Muscle of back (tissue), 11 donors: ENCODE results near the gene PLP2. TPM values are rescaled to one million over a fixed set of nuclear protein-coding genes. Genes with fewer than 3 reads are reported as not detected.
"Not testable (repeated sequence)": the region's sequence is repeated elsewhere in the genome, so short reads cannot be mapped to it uniquely, and the experiment has no call there.

ENCODE experiments used
- DNase-seq, 3 donors: peaks; one replicate each; pipeline versions ENCODE4 v3.0.0 to v3.0.0-alpha.2; 2013
- polyA plus RNA-seq, 10 donors: library from polyadenylated mRNA; unstranded; fragments of 120-200 nt; gene quantifications; one replicate each; pipeline ENCODE4 v1.2.1, GENCODE V29; 2013; ENCODE audit not compliant: insufficient read length in 10 of 10

The PLP2 gene
- polyA plus RNA-seq, 10 donors = 75.3 to 165 (median 144) TPM

GRCh38 chrX:49161632-49162031 is 10.1 kb upstream of the PLP2 start:
- no peak for DNase-seq

GRCh38 chrX:49162620-49163019 is 9.1 kb upstream of the PLP2 start, which contains the start of gene MAGIX:
Gene MAGIX, plus strand, starts transcription at chrX:49162758. Its CDS starts 132 bp downstream, at chrX:49162890.
- no peak for DNase-seq

DNA sequence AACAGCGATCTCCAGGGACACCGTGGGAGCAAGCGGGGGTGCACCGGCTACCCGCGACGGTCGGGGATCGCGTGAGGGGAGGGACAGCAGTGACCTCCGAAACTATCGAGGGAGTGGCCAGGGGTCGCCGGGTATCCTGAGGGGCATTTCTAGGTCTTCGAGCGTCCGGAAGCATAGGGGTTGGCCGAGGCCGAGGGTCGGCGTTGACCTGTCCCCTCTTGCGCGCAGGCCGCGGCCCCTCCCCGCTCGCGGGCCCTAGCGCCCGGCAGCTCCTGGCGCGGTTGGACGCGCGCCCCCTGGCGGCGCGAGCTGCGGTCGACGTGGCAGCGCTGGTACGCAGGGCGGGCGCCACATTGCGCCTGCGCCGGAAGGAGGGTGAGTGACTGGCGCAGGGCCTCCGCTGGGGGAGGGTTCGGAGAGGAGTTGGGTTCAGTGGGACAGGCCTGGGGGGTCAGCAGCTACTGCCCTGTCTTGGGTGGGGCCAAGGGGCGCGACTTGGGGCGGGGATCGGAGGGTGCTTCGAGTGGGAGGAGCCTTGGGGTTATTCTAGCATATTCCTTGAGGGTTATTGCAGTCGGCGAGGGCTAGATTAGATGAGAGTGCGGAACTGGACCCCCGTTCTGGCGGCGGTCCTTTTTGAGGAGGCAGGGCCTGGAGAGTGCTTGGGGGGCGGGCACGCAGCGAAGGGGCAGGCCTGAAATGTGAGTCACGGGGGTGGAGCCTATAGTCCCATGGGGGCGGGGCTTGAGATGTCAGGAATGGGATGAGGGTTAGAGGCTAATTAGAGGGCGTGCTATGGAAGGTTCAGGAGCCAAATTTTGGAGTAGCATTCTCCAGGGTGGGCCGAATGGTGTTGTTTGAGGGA is 7.9 kb upstream of the PLP2 start:
- DNase-seq = peak; percentile 74 to 93 (median 92)

DNA sequence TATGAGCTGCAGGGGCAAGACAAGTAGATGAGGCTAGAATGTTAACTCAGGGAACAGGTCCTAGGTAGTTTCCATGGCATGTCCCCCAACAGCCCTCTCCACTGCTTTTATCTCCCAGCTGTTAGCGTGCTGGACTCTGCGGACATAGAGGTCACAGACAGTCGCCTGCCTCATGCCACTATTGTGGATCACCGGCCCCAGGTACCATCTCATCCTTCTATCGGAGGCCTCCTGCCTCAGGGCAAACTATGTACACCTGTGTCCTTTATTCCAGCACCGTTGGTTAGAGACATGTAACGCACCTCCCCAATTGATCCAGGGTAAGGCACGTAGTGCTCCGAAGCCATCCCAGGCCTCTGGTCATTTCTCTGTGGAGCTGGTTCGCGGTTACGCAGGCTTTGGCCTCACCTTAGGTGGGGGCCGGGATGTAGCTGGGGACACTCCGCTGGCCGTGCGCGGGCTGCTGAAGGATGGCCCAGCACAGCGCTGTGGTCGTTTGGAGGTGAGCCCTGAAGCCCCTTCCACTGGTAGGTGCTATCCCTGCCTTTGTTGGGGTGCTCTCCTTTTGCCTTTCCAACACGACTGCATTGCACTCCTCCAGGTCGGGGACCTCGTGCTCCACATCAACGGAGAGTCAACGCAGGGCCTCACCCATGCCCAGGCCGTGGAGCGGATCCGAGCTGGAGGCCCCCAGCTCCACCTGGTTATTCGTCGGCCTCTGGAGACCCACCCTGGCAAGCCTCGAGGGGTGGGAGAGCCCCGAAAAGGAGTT is 6.9 kb upstream of the PLP2 start:
- no peak for DNase-seq

DNA sequence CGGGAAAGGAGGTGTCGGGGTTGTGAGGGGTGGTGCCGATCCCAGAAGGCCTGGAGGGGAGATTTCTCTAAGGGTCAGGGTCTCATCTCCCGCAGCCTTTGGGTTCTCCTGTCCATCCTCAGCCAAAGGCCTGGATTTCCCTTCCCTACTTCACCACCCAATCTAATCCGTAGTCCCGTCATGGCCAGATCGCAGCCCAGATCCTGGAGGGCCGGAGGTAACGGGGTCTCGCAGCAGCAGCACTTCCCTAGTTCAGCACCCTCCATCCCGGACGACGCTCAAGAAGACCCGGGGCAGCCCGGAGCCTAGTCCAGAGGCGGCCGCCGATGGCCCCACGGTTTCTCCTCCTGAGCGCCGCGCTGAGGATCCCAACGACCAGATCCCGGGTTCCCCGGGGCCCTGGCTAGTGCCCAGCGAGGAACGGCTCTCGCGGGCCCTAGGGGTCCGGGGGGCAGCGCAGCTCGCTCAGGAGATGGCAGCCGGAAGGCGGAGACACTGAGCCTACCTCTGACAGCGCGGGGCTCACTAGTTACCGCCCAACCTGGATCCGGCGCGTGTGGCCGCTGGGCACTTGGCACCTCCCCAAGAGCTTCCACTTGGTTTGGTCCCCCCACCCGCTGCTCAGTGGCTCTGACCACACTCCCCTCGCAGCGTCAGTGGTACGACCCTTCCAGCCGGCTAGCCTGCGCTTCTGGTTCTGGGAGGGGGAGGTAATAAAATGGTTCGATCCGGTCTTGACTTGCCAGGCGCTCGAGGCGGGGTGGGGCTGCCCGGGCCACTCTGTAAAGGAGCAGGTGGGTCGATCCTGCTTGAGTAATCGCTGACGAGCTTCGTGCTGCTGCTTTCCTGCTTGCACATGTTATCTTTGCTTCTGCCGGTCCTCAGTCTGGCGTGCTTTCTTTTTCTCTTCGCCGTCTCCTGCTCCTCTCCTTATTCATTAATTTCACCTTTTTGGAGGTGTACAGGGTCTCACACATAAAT is 5.5 kb upstream of the PLP2 start:
- peak; percentile 64 to 79 (median 70) for DNase-seq

GRCh38 chrX:49166914-49167739 is 4.6 kb upstream of the PLP2 start:
- DNase-seq = peak; percentile 51 to 71 (median 61)

- DNase-seq = no peak
These were observed 4.0 kb upstream of the PLP2 start for GRCh38 chrX:49167740-49168108.

- DNase-seq = peak in 1 of 3 donors; percentile 62
These were observed 632 bp downstream of the PLP2 start for GRCh38 chrX:49172280-49172780.

DNA sequence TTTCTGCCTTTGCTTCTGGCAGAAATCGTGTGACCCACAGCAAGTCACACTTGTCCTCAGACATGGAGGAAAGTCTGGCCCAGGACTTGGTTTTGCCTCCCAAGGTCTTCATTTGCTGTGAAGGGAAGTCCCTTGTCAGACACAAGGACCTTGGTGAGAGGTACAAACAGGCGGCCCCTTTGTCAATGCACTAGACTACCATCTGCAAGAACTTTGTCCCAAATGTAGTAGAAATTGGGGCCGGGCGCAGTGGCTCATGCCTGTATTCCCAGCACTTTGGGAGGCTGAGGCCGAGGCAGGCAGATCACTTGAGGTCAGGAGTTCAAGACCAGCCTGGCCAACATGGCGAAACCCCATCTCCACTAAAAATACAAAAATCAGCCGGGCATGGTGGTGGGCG is 1.8 kb downstream of the PLP2 start:
- DNase-seq = not testable (repeated sequence)

GRCh38 chrX:49174723-49175122 is 3.0 kb downstream of the PLP2 start:
- DNase-seq = no peak

- DNase-seq = no peak
These were observed 4.0 kb downstream of the PLP2 start for GRCh38 chrX:49175435-49176274.

DNA sequence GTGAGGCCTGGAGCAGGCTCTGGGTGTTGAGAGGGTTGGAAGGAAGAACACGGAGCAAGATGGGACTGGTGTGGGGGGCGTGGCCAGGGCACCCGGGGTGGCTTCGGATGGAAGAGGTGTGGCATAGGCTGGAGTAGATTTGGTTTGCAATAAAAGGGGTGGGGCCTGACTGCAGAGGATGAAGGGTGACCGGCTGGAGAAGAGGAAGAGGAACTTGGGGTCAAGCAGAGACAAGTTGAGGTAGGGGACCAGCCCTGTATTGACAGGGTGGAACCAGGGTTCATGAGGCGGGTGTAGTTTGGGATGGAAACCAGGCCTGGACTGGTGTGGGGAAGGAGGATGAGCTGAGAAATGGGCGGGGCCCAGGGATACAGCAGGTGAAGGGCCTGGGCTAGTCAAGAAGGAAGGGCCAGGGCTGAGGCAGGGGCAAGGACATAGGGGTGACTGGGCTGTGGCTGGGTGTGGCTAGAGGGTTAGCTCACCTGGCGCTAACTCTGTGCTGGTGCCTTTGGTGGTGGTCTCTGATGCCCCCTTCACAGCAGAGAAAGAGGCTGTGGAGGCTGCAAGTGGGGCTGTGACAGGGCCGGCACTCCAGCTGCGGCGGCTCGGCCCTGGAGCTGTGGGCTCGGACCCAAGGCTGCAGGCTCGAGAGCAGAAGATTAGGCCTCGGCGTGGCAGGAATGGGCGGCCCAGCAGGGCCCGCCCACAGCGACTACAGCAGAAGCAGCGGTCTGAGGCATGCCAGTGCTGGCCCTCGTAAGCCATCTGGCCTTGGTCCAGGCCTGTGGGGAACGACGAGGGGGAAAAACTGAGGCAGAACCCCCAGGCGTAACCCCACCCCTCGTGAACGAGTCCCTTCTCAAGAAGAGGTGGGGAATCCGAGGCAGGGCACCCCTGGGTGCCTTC is 5.0 kb downstream of the PLP2 start:
- no peak for DNase-seq

DNA sequence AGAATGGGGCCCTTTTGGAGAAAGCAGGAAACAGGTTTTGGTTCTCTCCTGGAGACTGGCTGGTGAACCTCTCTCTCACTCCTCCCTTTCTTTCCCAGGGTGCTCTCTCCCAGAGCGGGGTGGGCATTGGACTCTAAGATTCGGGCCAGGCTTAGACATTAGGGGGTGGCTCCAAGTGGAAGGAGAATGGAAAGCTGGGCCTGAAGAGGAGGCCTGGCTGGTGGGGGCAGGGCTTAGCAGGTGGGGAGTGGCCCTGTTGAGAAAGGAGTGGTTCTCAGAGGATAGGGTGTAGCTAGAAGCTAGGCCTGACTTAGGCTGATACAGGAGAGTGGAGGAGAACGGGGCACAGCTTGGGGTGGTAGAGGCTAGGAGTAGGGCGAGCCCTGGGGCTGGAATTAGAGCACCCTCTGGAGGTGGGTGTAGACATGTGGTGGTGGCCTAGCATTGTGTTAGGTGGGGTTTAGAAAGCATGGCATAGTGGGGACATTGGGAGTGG is 5.7 kb downstream of the PLP2 start:
- DNase-seq = no peak

- no peak for DNase-seq
These were observed 6.3 kb downstream of the PLP2 start for GRCh38 chrX:49177873-49178480.

DNA sequence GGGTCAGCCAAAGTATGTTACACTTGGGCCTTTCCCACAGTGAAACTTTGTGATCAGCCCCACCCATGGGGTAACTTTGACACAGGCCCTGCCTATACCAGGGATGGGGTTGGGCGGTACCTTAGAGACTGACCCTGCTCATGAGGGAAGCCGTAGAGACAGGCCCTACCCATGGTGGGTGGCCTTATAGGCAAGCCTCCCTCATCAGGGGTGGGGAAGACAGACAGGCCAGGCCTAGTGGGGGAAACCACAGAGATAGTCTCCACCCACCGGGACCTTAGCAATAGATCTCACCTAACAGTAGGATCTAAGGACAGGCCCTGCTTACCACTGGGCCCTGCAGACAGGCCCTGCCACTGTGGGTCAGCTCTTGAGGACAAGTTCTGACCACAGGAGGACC is 6.8 kb downstream of the PLP2 start:
- no peak for DNase-seq

DNA sequence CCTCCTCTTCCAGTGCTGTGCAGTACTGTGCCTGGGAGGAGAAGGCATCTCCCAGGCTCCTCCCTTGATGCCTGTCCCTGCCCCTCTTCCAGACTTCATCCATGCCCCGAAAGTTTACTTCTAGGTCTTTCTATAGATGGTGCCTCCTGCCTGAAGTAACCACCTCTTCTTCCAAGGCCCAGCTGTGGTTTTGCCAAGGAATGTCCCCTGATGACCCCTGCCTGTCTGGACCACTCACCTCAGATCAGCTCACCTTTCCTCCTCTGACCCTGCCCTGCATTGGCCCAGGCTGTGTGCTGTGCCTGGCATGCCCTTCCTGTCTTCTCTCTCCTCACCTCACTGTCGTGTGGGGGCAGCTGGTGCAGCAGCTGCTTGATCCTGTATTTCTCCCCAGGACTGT is 7.7 kb downstream of the PLP2 start:
- DNase-seq = no peak

GRCh38 chrX:49183701-49184281 is 12.1 kb downstream of the PLP2 start:
- DNase-seq = no peak
